ENCODE data around the gene CDK5RAP1. TPM values are rescaled to one million over a fixed set of nuclear protein-coding genes. Genes with fewer than 3 reads are reported as not detected.

The CDK5RAP1 gene
- total and polyA plus RNA-seq, 2 of the 8 experiments (the other 6 are each of a cell fraction or from before 2014, with no cell fraction given) = 37.8 to 46.6 TPM

- TF ChIP-seq, protein P1, sequence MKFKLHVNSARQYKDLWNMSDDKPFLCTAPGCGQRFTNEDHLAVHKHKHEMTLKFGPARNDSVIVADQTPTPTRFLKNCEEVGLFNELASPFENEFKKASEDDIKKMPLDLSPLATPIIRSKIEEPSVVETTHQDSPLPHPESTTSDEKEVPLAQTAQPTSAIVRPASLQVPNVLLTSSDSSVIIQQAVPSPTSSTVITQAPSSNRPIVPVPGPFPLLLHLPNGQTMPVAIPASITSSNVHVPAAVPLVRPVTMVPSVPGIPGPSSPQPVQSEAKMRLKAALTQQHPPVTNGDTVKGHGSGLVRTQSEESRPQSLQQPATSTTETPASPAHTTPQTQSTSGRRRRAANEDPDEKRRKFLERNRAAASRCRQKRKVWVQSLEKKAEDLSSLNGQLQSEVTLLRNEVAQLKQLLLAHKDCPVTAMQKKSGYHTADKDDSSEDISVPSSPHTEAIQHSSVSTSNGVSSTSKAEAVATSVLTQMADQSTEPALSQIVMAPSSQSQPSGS (IDR thresholded peaks at IDR 0.05; ENCODE audit: low read length) = no peak
These were observed 38.4 kb downstream of the CDK5RAP1 start (continued) for GRCh38 chr20:33362898-33363297.

Measured in H1 (cell line).